Neural progenitor cell (in vitro differentiated cells): ENCODE measurements around the gene RPGR. TPM values are rescaled to one million over a fixed set of nuclear protein-coding genes. Genes with fewer than 3 reads are reported as not detected.

Experiments
- DNase-seq: peaks from one replicate; pipeline ENCODE4 v3.0.0-alpha.2; 2016; ENCODE audit warnings: low spot score
- H2AFZ ChIP-seq: fragments of 200-600 bp; sonication (generic); replicated peaks from 2 replicates; pipeline ENCODE4 v1.6.1; 2016; ENCODE audit warnings: antibody characterized with exemption
- H3F3A ChIP-seq: fragments of 200-600 bp; sonication (generic); 2 replicates; pipeline ENCODE4 v1.6.1; 2016; ENCODE audit warnings: antibody characterized with exemption, low read depth
- H3K27ac ChIP-seq: fragments of 200-600 bp; sonication (generic); 2 replicates; pipeline ENCODE4 v1.5.1; 2016; ENCODE audit warnings: mild to moderate bottlenecking
- H3K27me3 ChIP-seq: fragments of 200-600 bp; sonication (generic); 2 replicates; pipeline ENCODE4 v1.6.1; 2016; ENCODE audit warnings: mild to moderate bottlenecking, moderate library complexity
- H3K36me3 ChIP-seq: fragments of 200-600 bp; sonication (generic); 2 replicates; pipeline ENCODE4 v1.5.1; 2016
- H3K4me1 ChIP-seq: fragments of 200-600 bp; sonication (generic); 2 replicates; pipeline ENCODE4 v1.6.1; 2016; ENCODE audit warnings: mixed run types
- H3K4me2 ChIP-seq: fragments of 200-600 bp; sonication (generic); 2 replicates; pipeline ENCODE4 v1.6.1; 2016
- H3K4me3 ChIP-seq: fragments of 200-600 bp; sonication (generic); 2 replicates; pipeline ENCODE4 v1.5.1; 2016
- H3K79me2 ChIP-seq: fragments of 200-600 bp; sonication (generic); 2 replicates; pipeline ENCODE4 v1.6.1; 2016; ENCODE audit warnings: low read depth
- H3K9ac ChIP-seq: fragments of 200-600 bp; sonication (generic); 2 replicates; pipeline ENCODE4 v1.6.1; 2016
- H3K9me3 ChIP-seq: fragments of 200-600 bp; sonication (generic); 2 replicates; pipeline ENCODE4 v1.5.1; 2016; ENCODE audit warnings: low read depth
- H4K20me1 ChIP-seq: fragments of 200-600 bp; sonication (generic); 2 replicates; pipeline ENCODE4 v1.6.1; 2016; ENCODE audit warnings: low read depth
- H3K27ac Mint-ChIP-seq: 3 replicates; pipeline ENCODE4 v1.8.0; 2021; ENCODE audit warnings: mixed read lengths
- H3K27me3 Mint-ChIP-seq: 2 replicates; pipeline ENCODE4 v1.8.0; 2022; ENCODE audit warnings: low read depth, mild to moderate bottlenecking, inconsistent platforms, moderate library complexity, mixed read lengths; ENCODE audit not compliant: insufficient read depth
- H3K36me3 Mint-ChIP-seq: 3 replicates; pipeline ENCODE4 v1.8.0; 2021; ENCODE audit warnings: mixed read lengths
- H3K4me1 Mint-ChIP-seq: 3 replicates; pipeline ENCODE4 v1.8.0; 2021; ENCODE audit warnings: mixed read lengths
- H3K4me3 Mint-ChIP-seq: 3 replicates; pipeline ENCODE4 v1.8.0; 2021; ENCODE audit warnings: mild to moderate bottlenecking, moderate library complexity, mixed read lengths
- H3K9me3 Mint-ChIP-seq: 3 replicates; pipeline ENCODE4 v1.8.0; 2020; ENCODE audit warnings: mixed read lengths
- EZH2 ChIP-seq: fragments of 200-600 bp; sonication (generic); IDR thresholded peaks from 2 replicates; pipeline ENCODE4 v1.6.1; 2017; ENCODE audit warnings: antibody characterized with exemption, mild to moderate bottlenecking, moderate library complexity
- EZH2phosphoT487 ChIP-seq: fragments of 200-600 bp; sonication (generic); IDR thresholded peaks from 2 replicates; pipeline ENCODE4 v1.6.1; 2017; ENCODE audit warnings: antibody characterized with exemption
- total RNA-seq: library from RNA; depleted of rRNA; stranded (reverse); fragments of >200 nt; gene quantifications from 2 replicates; pipeline ENCODE4 v1.2.3, GENCODE V29; 2015; ENCODE audit warnings: low replicate concordance
- TF ChIP-seq, protein P1 (sequence below): fragments of 200-600 bp; sonication (generic); IDR thresholded peaks from 2 replicates; pipeline ENCODE4 v1.5.1; 2017; ENCODE audit warnings: antibody characterized with exemption, mild to moderate bottlenecking

Gene RPGR
- total RNA-seq, 1 donor from 2014 or later, result 17.4 TPM

DNA sequence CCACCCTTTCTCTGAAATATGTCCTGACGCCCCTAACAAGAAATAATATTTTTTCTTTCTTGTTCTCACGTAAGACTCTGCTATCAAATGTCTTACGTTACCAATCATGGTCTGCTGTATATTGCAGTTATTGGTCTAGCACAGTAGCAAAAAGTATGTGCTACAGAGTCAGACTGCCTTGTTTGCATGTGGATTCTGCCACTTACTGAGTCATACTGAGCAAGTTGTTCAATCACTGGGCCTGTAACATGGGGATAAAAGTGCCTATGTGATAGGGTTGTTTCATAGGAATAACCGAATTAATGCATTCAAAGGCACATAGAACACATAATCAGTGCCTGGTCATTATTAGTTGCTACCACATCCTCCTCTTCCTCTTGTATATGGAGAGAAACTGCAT, 14.1 kb downstream of the RPGR start:
- H3K4me2 ChIP-seq, result no peak overlapping the region
- DNase-seq, result no peak
- Mint-ChIP-seq H3K27ac (no peak overlapping the region), H3K36me3 (no peaks in the 10 kb centered on the region), H3K27me3 (no peaks in the 10 kb centered on the region), H3K4me1 (no peaks in the 10 kb centered on the region), H3K4me3 (no peak overlapping the region), H3K9me3 (no peaks in the 10 kb centered on the region)
- no peaks in the 10 kb centered on the region for H3K4me1 ChIP-seq
- H3K79me2 ChIP-seq, result no peaks in the 10 kb centered on the region
- TF ChIP-seq EZH2phosphoT487 (no peak), EZH2 (no peak)
- TF ChIP-seq, protein P1, sequence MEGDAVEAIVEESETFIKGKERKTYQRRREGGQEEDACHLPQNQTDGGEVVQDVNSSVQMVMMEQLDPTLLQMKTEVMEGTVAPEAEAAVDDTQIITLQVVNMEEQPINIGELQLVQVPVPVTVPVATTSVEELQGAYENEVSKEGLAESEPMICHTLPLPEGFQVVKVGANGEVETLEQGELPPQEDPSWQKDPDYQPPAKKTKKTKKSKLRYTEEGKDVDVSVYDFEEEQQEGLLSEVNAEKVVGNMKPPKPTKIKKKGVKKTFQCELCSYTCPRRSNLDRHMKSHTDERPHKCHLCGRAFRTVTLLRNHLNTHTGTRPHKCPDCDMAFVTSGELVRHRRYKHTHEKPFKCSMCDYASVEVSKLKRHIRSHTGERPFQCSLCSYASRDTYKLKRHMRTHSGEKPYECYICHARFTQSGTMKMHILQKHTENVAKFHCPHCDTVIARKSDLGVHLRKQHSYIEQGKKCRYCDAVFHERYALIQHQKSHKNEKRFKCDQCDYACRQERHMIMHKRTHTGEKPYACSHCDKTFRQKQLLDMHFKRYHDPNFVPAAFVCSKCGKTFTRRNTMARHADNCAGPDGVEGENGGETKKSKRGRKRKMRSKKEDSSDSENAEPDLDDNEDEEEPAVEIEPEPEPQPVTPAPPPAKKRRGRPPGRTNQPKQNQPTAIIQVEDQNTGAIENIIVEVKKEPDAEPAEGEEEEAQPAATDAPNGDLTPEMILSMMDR, result no peak
- no peaks in the 10 kb centered on the region for H3F3A ChIP-seq
- no peak overlapping the region for H3K4me3 ChIP-seq
- no peaks in the 10 kb centered on the region for H3K36me3 ChIP-seq
- no peaks in the 10 kb centered on the region for H4K20me1 ChIP-seq
- no peaks in the 10 kb centered on the region for H3K27me3 ChIP-seq
- no peak overlapping the region for H2AFZ ChIP-seq
- peaks cover 7% of the 10 kb centered on the region for H3K9me3 ChIP-seq
- no peak overlapping the region for H3K27ac ChIP-seq
- no peak overlapping the region for H3K9ac ChIP-seq

DNA sequence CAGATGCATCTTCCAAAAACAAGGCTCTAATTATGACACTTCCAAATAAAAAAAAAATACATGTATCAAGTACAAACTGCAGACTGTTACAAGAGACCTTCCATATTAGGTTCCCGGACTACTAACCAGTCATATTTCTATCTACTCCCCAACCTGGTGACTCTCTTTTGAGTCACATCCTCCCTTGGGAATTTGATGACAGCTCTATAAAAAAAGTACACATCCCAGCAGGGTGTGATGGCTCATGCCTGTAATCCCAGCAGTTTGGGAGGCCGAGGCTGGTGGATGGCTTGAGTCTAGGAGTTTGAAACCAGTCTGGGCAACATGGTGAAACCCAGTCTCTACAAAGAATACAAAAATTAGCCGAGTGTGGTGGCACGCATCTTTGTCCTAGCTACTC, 14.9 kb downstream of the RPGR start:
- no peak overlapping the region for H3K9ac ChIP-seq
- no peaks in the 10 kb centered on the region for H3F3A ChIP-seq
- no peaks in the 10 kb centered on the region for H3K36me3 ChIP-seq
- H3K4me2 ChIP-seq, result no peak overlapping the region
- H3K27me3 Mint-ChIP-seq, result no peaks in the 10 kb centered on the region
- H4K20me1 ChIP-seq, result no peaks in the 10 kb centered on the region
- H3K27me3 ChIP-seq, result no peaks in the 10 kb centered on the region
- no peaks in the 10 kb centered on the region for H3K4me1 Mint-ChIP-seq
- no peak overlapping the region for H3K27ac ChIP-seq
- no peaks in the 10 kb centered on the region for H3K79me2 ChIP-seq
- TF ChIP-seq, protein P1, result no peak
- TF ChIP-seq EZH2phosphoT487 (no peak), EZH2 (no peak)
- peaks cover 9% of the 10 kb centered on the region for H3K9me3 ChIP-seq
- no peak overlapping the region for H3K4me3 ChIP-seq
- no peak overlapping the region for H3K27ac Mint-ChIP-seq
- no peak overlapping the region for H2AFZ ChIP-seq
- no peak overlapping the region for H3K4me3 Mint-ChIP-seq
- no peak for DNase-seq
- no peaks in the 10 kb centered on the region for H3K9me3 Mint-ChIP-seq
- H3K4me1 ChIP-seq, result no peaks in the 10 kb centered on the region
- no peaks in the 10 kb centered on the region for H3K36me3 Mint-ChIP-seq

DNA sequence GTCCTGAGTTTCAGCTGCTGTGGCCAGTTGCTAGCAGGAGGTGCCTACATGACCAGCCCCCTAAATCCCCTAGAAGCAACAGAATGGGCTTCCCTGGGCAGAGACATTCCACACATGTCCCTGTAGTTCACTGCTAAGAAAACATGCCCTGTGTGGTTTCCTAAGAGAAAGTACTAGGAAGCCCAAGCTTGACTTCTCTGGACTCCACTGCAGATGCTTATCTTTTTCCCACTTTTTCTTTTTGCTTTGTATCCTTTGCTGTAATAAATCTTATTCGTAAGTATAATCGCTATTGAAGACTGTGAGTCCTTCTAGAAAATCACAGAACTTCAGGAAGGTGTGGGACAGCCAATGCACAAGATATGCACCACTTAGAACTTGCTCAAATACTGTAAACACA, 15.6 kb downstream of the RPGR start:
- Histone ChIP-seq H3K79me2 (no peaks in the 10 kb centered on the region), H3K27me3 (no peaks in the 10 kb centered on the region), H3K4me3 (no peak overlapping the region), H3K4me2 (no peak overlapping the region), H3K36me3 (no peaks in the 10 kb centered on the region), H3K27ac (no peak overlapping the region), H3F3A (no peaks in the 10 kb centered on the region), H3K9ac (no peak overlapping the region), H3K4me1 (no peaks in the 10 kb centered on the region), H2AFZ (no peak overlapping the region), H4K20me1 (no peaks in the 10 kb centered on the region), H3K9me3 (peaks cover 10% of the 10 kb centered on the region)
- no peak for DNase-seq
- TF ChIP-seq, protein P1, result no peak
- H3K36me3 Mint-ChIP-seq, result no peaks in the 10 kb centered on the region
- H3K4me1 Mint-ChIP-seq, result no peaks in the 10 kb centered on the region
- H3K4me3 Mint-ChIP-seq, result no peak overlapping the region
- H3K27ac Mint-ChIP-seq, result no peak overlapping the region
- no peaks in the 10 kb centered on the region for H3K27me3 Mint-ChIP-seq
- H3K9me3 Mint-ChIP-seq, result no peaks in the 10 kb centered on the region

DNA sequence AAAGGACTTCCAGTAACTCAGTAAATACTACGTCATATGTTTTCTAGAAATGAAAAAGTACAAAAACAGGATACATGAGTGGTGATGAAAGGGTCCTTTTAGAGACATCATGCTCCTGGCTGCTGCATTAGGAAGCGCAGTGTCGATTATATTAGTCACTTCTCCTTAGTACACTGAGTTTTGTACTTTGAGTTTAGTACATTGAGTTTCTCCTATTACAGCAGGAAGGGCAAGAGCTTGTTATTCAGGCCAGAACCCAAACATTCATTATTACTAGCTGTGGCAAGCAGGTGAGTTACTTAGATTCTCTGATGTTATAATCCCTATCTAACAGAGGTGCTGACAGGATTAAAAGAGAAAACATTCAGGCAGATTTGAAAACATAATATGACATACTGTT, 21.3 kb downstream of the RPGR start:
- no peaks in the 10 kb centered on the region for H3K9me3 Mint-ChIP-seq
- no peaks in the 10 kb centered on the region for H3K4me1 Mint-ChIP-seq
- Histone ChIP-seq H3K4me2 (no peak overlapping the region), H3K36me3 (no peaks in the 10 kb centered on the region), H3K27ac (no peak overlapping the region), H3K9me3 (peaks cover 10% of the 10 kb centered on the region), H3K27me3 (no peaks in the 10 kb centered on the region), H3K4me3 (no peak overlapping the region), H3K79me2 (no peaks in the 10 kb centered on the region), H2AFZ (no peak overlapping the region), H4K20me1 (no peaks in the 10 kb centered on the region), H3K4me1 (no peaks in the 10 kb centered on the region), H3K9ac (no peak overlapping the region), H3F3A (no peaks in the 10 kb centered on the region)
- TF ChIP-seq, protein P1, result no peak
- TF ChIP-seq EZH2 (no peak), EZH2phosphoT487 (no peak)
- H3K27me3 Mint-ChIP-seq, result peaks cover 2% of the 10 kb centered on the region
- DNase-seq, result no peak
- no peak overlapping the region for H3K27ac Mint-ChIP-seq
- H3K36me3 Mint-ChIP-seq, result no peaks in the 10 kb centered on the region
- H3K4me3 Mint-ChIP-seq, result no peak overlapping the region
